OCI-LY3 (cell line): ENCODE measurements around the gene FAM89B.

Source experiments
- H2AFZ ChIP-seq: fragments of 200-600, 300-600 bp; shearing (Covaris generic); 2 replicates; pipeline ENCODE4 v1.6.0; 2014; ENCODE audit warnings: antibody characterized with exemption, low read depth, low read length
- H3K27ac ChIP-seq: fragments of 200-600, 300-600 bp; sonication (generic); 2 replicates; pipeline ENCODE4 v1.5.1; 2014; ENCODE audit warnings: mild to moderate bottlenecking, low read length, moderate library complexity, mixed read lengths
- H3K27me3 ChIP-seq: fragments of 200-600, 300-600 bp; sonication (generic); 2 replicates; pipeline ENCODE4 v1.6.1; 2014; ENCODE audit warnings: low read depth, low read length, mixed read lengths
- H3K36me3 ChIP-seq: fragments of 200-600, 300-600 bp; sonication (generic); replicated peaks from 2 replicates; pipeline ENCODE3; 2014; ENCODE audit warnings: low read depth, low read length, mixed read lengths
- H3K4me1 ChIP-seq: fragments of 300-600, 200-600 bp; sonication (generic); 2 replicates; pipeline ENCODE4 v1.6.1; 2014; ENCODE audit warnings: low read length, mixed read lengths
- H3K4me2 ChIP-seq: fragments of 200-600, 300-600 bp; sonication (generic); 2 replicates; pipeline ENCODE4 v1.6.1; 2014; ENCODE audit warnings: low read length, mixed read lengths
- H3K4me3 ChIP-seq: fragments of 300-600, 200-600 bp; sonication (generic); 2 replicates; pipeline ENCODE4 v1.5.1; 2014; ENCODE audit warnings: antibody characterized with exemption, mild to moderate bottlenecking, low read length, moderate library complexity
- H3K79me2 ChIP-seq: fragments of 300-600, 200-600 bp; shearing (Covaris generic); 2 replicates; pipeline ENCODE4 v1.6.1; 2014; ENCODE audit warnings: mild to moderate bottlenecking, low read length, mixed read lengths
- H3K9ac ChIP-seq: fragments of 300-600, 200-600 bp; shearing (Covaris generic); 2 replicates; pipeline ENCODE4 v1.6.0; 2014; ENCODE audit warnings: mild to moderate bottlenecking, low read length, moderate library complexity
- H3K9me3 ChIP-seq: fragments of 200-600, 300-600 bp; shearing (Covaris generic); 2 replicates; pipeline ENCODE4 v1.6.1; 2014; ENCODE audit warnings: low read length, mixed read lengths; ENCODE audit not compliant: insufficient read depth
- H4K20me1 ChIP-seq: fragments of 200-600, 300-600 bp; sonication (generic); 2 replicates; pipeline ENCODE4 v1.6.1; 2016; ENCODE audit warnings: low read length, mixed read lengths; ENCODE audit not compliant: insufficient read depth
- CTCF ChIP-seq: fragments of 200-600, 300-600 bp; sonication (generic); IDR thresholded peaks from 2 replicates; pipeline ENCODE4 v1.5.1; 2014; ENCODE audit warnings: antibody characterized with exemption, low read length, low read depth
- EZH2phosphoT487 ChIP-seq: fragments of 200-600 bp; shearing (Covaris generic); IDR thresholded peaks from 2 replicates; pipeline ENCODE4 v1.6.1; 2018; ENCODE audit warnings: antibody characterized with exemption, mixed run types, low read depth

The FAM89B gene

GRCh38 chr11:65545853-65546216 is 26.5 kb upstream of the FAM89B start:
- Histone ChIP-seq H3K4me3 (peak overlapping the region; percentile 80), H3K9me3 (no peaks in the 10 kb centered on the region), H3K4me1 (peaks cover 16% of the 10 kb centered on the region), H3K27ac (no peak overlapping the region), H3K36me3 (no peaks in the 10 kb centered on the region), H4K20me1 (no peaks in the 10 kb centered on the region), H3K27me3 (peaks cover 23% of the 10 kb centered on the region), H3K79me2 (no peaks in the 10 kb centered on the region), H3K9ac (peak overlapping the region; percentile 58), H2AFZ (0 out of 2 replicates have a peak overlapping the region, but pooled peaks have one; percentile 28), H3K4me2 (peak overlapping the region; percentile 98)
- TF ChIP-seq EZH2phosphoT487 (no peak), CTCF (no peak)

GRCh38 chr11:65546217-65546958 is 25.9 kb upstream of the FAM89B start:
- Histone ChIP-seq H3K36me3 (no peaks in the 10 kb centered on the region), H3K27me3 (peaks cover 23% of the 10 kb centered on the region), H3K4me1 (peaks cover 10% of the 10 kb centered on the region), H3K4me3 (peak overlapping the region; percentile 80), H3K4me2 (peak overlapping the region; percentile 98), H3K27ac (no peak overlapping the region), H2AFZ (peak overlapping the region; percentile 28; the same call in 1 of the 2 replicates), H3K9me3 (no peaks in the 10 kb centered on the region), H4K20me1 (no peaks in the 10 kb centered on the region), H3K79me2 (no peaks in the 10 kb centered on the region), H3K9ac (peak overlapping the region; percentile 58)
- no peak for TF ChIP-seq CTCF
- no peak for TF ChIP-seq EZH2phosphoT487

- Histone ChIP-seq H3K4me3 (no peak overlapping the region), H3K27me3 (peaks cover 23% of the 10 kb centered on the region), H3K27ac (no peak overlapping the region), H3K9ac (no peak overlapping the region), H3K9me3 (no peaks in the 10 kb centered on the region), H3K36me3 (no peaks in the 10 kb centered on the region), H2AFZ (no peak overlapping the region), H3K4me2 (no peak overlapping the region; the same call in 1 of the 2 replicates), H3K4me1 (peaks cover 19% of the 10 kb centered on the region), H4K20me1 (no peaks in the 10 kb centered on the region), H3K79me2 (no peaks in the 10 kb centered on the region)
- peak; percentile 24; the same call in 1 of the 2 replicates for TF ChIP-seq CTCF
- no peak for TF ChIP-seq EZH2phosphoT487
These were observed 24.8 kb upstream of the FAM89B start for GRCh38 chr11:65547446-65548125.

GRCh38 chr11:65548395-65548794 is 23.9 kb upstream of the FAM89B start:
- Histone ChIP-seq H3K27me3 (peaks cover 23% of the 10 kb centered on the region), H3K4me1 (peaks cover 19% of the 10 kb centered on the region), H3K27ac (no peak overlapping the region), H3K79me2 (no peaks in the 10 kb centered on the region), H3K4me3 (no peak overlapping the region), H3K4me2 (no peak overlapping the region), H2AFZ (no peak overlapping the region), H3K9ac (no peak overlapping the region), H3K36me3 (no peaks in the 10 kb centered on the region), H3K9me3 (no peaks in the 10 kb centered on the region), H4K20me1 (no peaks in the 10 kb centered on the region)
- TF ChIP-seq CTCF (no peak), EZH2phosphoT487 (no peak)
